ENCODE results near the gene GAS7.

GRCh38 chr17:9943343-9943742 is 255.1 kb downstream of the GAS7 start:
- TF ChIP-seq CTCF (conservative IDR thresholded peaks at IDR 0.05 in 1 of 2, IDR thresholded peaks at IDR 0.05 in 1 of 2; ENCODE audit: extremely low read depth in 1 of 2, insufficient read depth in 1 of 2, low read depth in 1 of 2, low read length in 2 of 2) (no peak), EZH2 (IDR thresholded peaks at IDR 0.05; ENCODE audit: borderline replicate concordance, low read length) (no peak)
